Upper lobe of left lung (tissue), 6 donors: Measurements from ENCODE around the gene ZSCAN31. TPM values are rescaled to one million over a fixed set of nuclear protein-coding genes. Genes with fewer than 3 reads are reported as not detected.
"Not testable (repeated sequence)": the region's sequence is repeated elsewhere in the genome, so short reads cannot be mapped to it uniquely, and the experiment has no call there.

Experiments
- ATAC-seq, 2 donors: fragments of 200-7000 bp; cut with Tn5 transposase; one replicate each; pipeline ENCODE4 v1.9.1; 2022; ENCODE audit warnings: mild to moderate bottlenecking in 2 of 2, moderate library complexity in 2 of 2; ENCODE audit not compliant: low FRiP score in 2 of 2
- DNase-seq, 2 donors: peaks; one replicate each; pipeline ENCODE4 v3.0.0-alpha.2; 2019 to 2020
- H3K27ac ChIP-seq, 4 donors: fragments of 200-600 bp; sonication (generic); one replicate each; pipeline ENCODE4 v1.5.1; 2016 to 2019
- H3K27me3 ChIP-seq, 4 donors: fragments of 200-600 bp; sonication (generic); one replicate each; pipeline ENCODE4 v1.5.1; 2017 to 2019
- H3K36me3 ChIP-seq, 4 donors: fragments of 200-600 bp; sonication (generic); one replicate each; pipeline ENCODE4 v1.5.1; 2016 to 2019
- H3K4me1 ChIP-seq, 4 donors: fragments of 200-600 bp; sonication (generic); one replicate each; pipeline ENCODE4 v1.5.1; 2018 to 2019
- H3K4me3 ChIP-seq, 4 donors: fragments of 200-600 bp; sonication (generic); one replicate each; pipeline ENCODE4 v1.5.1; 2017 to 2019; ENCODE audit warnings: mild to moderate bottlenecking in 2 of 4, moderate library complexity in 1 of 4
- H3K9me3 ChIP-seq, 4 donors: fragments of 200-600 bp; sonication (generic); one replicate each; pipeline ENCODE4 v1.5.1; 2018 to 2019
- CTCF ChIP-seq, 6 experiments: fragments of 450-650 bp in 4 of 6; fragments of 200-600 bp in 2 of 6; sonication (generic) in 2 of 6; IDR thresholded peaks; one replicate each; pipeline ENCODE4 v1.5.1; 2016 to 2019; ENCODE audit warnings: antibody characterized with exemption in 6 of 6
- EP300 ChIP-seq, 4 donors: sonication (generic); formaldehyde crosslinking; IDR thresholded peaks; one replicate each; pipeline ENCODE4 v1.5.1; 2017; ENCODE audit warnings: antibody characterized with exemption in 4 of 4, control low read depth in 2 of 4
- POLR2A ChIP-seq, 4 donors: fragments of 450-650 bp; IDR thresholded peaks; one replicate each; pipeline ENCODE4 v1.5.1; 2016 to 2017; ENCODE audit warnings: antibody characterized with exemption in 4 of 4, mild to moderate bottlenecking in 2 of 4
- POLR2AphosphoS5 ChIP-seq, 2 donors: sonication (generic); formaldehyde crosslinking; IDR thresholded peaks; one replicate each; pipeline ENCODE4 v1.5.1; 2017; ENCODE audit warnings: antibody characterized with exemption in 2 of 2
- WGBS, 2 donors: methylation state at CpG; one replicate each; pipeline ENCODE4 v1.1.5; 2017 to 2018; 5-methylcytosine and 5-hydroxymethylcytosine counted together
- total RNA-seq, 6 donors: library from RNA; depleted of rRNA in 4 of 6; stranded (reverse); fragments of >200 nt in 4 of 6; gene quantifications; one replicate each; pipeline versions ENCODE4 v1.1.0 to v1.2.1, GENCODE V29; 2016 to 2021
- donor health status: DM: no; HTN: no; CAD: no; lungs with moderate emphysema.
- donor health status: DM: no; HTN: yes; CAD: no; lungs with severe emphysema.

The ZSCAN31 gene
- total RNA-seq, 6 donors from 2014 or later: 11.5 to 33.5 (median 18.6) TPM

- H3K4me1 ChIP-seq: peaks cover 4 to 7% (median 5%) of the 10 kb centered on the region in 4 donors
- no peak for TF ChIP-seq POLR2AphosphoS5 (IDR thresholded peaks at IDR 0.05)
- TF ChIP-seq EP300 (IDR thresholded peaks at IDR 0.05): no peak
- TF ChIP-seq CTCF (IDR thresholded peaks at IDR 0.05): no peak
- no peak for TF ChIP-seq POLR2A (IDR thresholded peaks at IDR 0.05)
- no peaks in the 10 kb centered on the region for H3K27me3 ChIP-seq
- no peak for DNase-seq
- H3K36me3 ChIP-seq: peaks cover 10 to 25% (median 22%) of the 10 kb centered on the region in 4 donors
- peaks cover 15 to 37% (median 28%) of the 10 kb centered on the region in 4 donors for H3K9me3 ChIP-seq
- WGBS, 2 donors: 69 to 70% methylated on average over 1 of the region's 1 CpG
- no peak overlapping the region for H3K27ac ChIP-seq
- ATAC-seq: no peak
- H3K4me3 ChIP-seq: no peak overlapping the region
Measured at GRCh38 chr6:28330041-28330440, 5.9 kb downstream of the ZSCAN31 start.

- ATAC-seq (no peak), DNase-seq (no peak)
- TF ChIP-seq POLR2A (IDR thresholded peaks at IDR 0.05): no peak
- TF ChIP-seq EP300 (IDR thresholded peaks at IDR 0.05): no peak
- TF ChIP-seq POLR2AphosphoS5 (IDR thresholded peaks at IDR 0.05): no peak
- no peak for TF ChIP-seq CTCF (IDR thresholded peaks at IDR 0.05)
- 96 to 98% methylated on average over 7 of the region's 7 CpGs for WGBS, 2 donors
- Histone ChIP-seq H3K36me3 (peaks cover 10 to 28% (median 22%) of the 10 kb centered on the region in 4 donors), H3K4me3 (no peak overlapping the region), H3K4me1 (no peaks in the 10 kb centered on the region), H3K9me3 (peaks cover 15 to 43% (median 28%) of the 10 kb centered on the region in 4 donors), H3K27ac (no peak overlapping the region), H3K27me3 (no peaks in the 10 kb centered on the region)
Measured at GRCh38 chr6:28326371-28326948, 9.5 kb downstream of the ZSCAN31 start.

- DNase-seq (no peak), ATAC-seq (no peak)
- Histone ChIP-seq H3K9me3 (peaks cover 15 to 38% (median 28%) of the 10 kb centered on the region in 4 donors), H3K27me3 (no peaks in the 10 kb centered on the region), H3K4me3 (no peak overlapping the region), H3K27ac (no peak overlapping the region), H3K36me3 (peaks cover 10 to 25% (median 22%) of the 10 kb centered on the region in 4 donors), H3K4me1 (no peaks in the 10 kb centered on the region)
- 89 to 100% methylated on average over 1 of the region's 1 CpG for WGBS, 2 donors
- TF ChIP-seq POLR2A (IDR thresholded peaks at IDR 0.05): no peak
- TF ChIP-seq CTCF (IDR thresholded peaks at IDR 0.05): no peak
Measured at GRCh38 chr6:28323813-28324424, 12.0 kb downstream of the ZSCAN31 start.

GRCh38 chr6:28322661-28323060 is 13.3 kb downstream of the ZSCAN31 start:
- no peak overlapping the region for H3K4me3 ChIP-seq

GRCh38 chr6:28317866-28318265 is 18.1 kb downstream of the ZSCAN31 start:
- H3K36me3 ChIP-seq, H3K4me3 ChIP-seq, H3K9me3 ChIP-seq, H3K4me1 ChIP-seq, DNase-seq, H3K27ac ChIP-seq, ATAC-seq, H3K27me3 ChIP-seq: not testable (repeated sequence)
- WGBS, 2 donors: 95 to 96% methylated on average over 8 of the region's 8 CpGs

More at GRCh38 chr6:28322661-28323060, 13.3 kb downstream of the ZSCAN31 start:
- H3K27me3 ChIP-seq: no peaks in the 10 kb centered on the region
- H3K36me3 ChIP-seq: peaks cover 10 to 25% (median 21%) of the 10 kb centered on the region in 4 donors
- DNase-seq (no peak), ATAC-seq (no peak)
- WGBS, 2 donors: 71 to 85% methylated on average over 3 of the region's 3 CpGs
- H3K4me1 ChIP-seq: no peaks in the 10 kb centered on the region
- TF ChIP-seq POLR2AphosphoS5 (IDR thresholded peaks at IDR 0.05): no peak
- TF ChIP-seq CTCF (IDR thresholded peaks at IDR 0.05): no peak
- no peak for TF ChIP-seq EP300 (IDR thresholded peaks at IDR 0.05)
- TF ChIP-seq POLR2A (IDR thresholded peaks at IDR 0.05): no peak
- no peak overlapping the region for H3K27ac ChIP-seq
- peaks cover 15 to 28% (median 21%) of the 10 kb centered on the region in 4 donors for H3K9me3 ChIP-seq
